ENCODE results near the gene TMEM243.

TMEM243 gene, protein sequence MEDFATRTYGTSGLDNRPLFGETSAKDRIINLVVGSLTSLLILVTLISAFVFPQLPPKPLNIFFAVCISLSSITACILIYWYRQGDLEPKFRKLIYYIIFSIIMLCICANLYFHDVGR

DNA sequence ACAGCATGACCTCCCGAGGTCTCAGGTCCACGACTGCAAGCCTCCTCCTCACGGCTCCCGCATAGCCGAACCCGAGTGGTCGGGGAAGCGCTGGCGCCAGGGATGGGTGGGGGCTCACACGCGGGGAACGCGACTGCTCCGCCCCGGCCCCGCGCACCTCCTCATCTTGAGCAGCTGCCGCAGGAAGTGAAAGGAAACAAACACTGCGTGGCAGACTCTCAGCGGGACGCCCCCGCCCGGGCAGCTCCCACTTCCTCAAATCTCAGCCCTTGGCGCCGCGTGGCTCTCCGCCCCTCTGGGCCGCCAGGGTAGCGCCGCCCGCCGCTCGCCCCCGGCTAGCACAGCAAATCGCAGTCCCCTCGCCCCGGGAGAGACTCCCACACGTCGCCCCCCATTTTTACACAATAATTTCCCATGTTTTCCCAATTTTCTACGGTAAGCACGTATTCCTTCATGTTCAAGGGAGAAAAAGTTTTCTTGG lies at the start of gene TMEM243:
TMEM243 (minus strand) TSS at position 188 of the 481 bp plus-strand sequence. CDS start 229 bp downstream, outside the sequence.
- H3K4me2 ChIP-seq (ENCODE audit: low read depth, low read length): peak within 1 kb of the TSS; percentile 88
- H3K27ac ChIP-seq (ENCODE audit: low read length): peak within 1 kb of the TSS; percentile 91
- H3K4me1 ChIP-seq (ENCODE audit: low read length): peaks cover 27% of the 10 kb centered on the region
- peak; percentile 88 for DNase-seq
- TF ChIP-seq, protein P1, sequence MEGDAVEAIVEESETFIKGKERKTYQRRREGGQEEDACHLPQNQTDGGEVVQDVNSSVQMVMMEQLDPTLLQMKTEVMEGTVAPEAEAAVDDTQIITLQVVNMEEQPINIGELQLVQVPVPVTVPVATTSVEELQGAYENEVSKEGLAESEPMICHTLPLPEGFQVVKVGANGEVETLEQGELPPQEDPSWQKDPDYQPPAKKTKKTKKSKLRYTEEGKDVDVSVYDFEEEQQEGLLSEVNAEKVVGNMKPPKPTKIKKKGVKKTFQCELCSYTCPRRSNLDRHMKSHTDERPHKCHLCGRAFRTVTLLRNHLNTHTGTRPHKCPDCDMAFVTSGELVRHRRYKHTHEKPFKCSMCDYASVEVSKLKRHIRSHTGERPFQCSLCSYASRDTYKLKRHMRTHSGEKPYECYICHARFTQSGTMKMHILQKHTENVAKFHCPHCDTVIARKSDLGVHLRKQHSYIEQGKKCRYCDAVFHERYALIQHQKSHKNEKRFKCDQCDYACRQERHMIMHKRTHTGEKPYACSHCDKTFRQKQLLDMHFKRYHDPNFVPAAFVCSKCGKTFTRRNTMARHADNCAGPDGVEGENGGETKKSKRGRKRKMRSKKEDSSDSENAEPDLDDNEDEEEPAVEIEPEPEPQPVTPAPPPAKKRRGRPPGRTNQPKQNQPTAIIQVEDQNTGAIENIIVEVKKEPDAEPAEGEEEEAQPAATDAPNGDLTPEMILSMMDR (IDR thresholded peaks at IDR 0.05; ENCODE audit: low read length): peak; percentile 37
- TF ChIP-seq EZH2 (optimal IDR thresholded peaks at IDR 0.05; ENCODE audit: low read depth, low read length): no peak
- H3K9ac ChIP-seq (ENCODE audit: low read length): peak within 1 kb of the TSS; percentile 92
- H3K27me3 ChIP-seq (replicated peaks; ENCODE audit: insufficient read depth, low read length): no peaks in the 10 kb centered on the region
- peaks cover 50% of the 10 kb centered on the region for H3K79me2 ChIP-seq (ENCODE audit: low read length)
- H3K9me3 ChIP-seq (replicated peaks; ENCODE audit: insufficient read depth, low read length): no peaks in the 10 kb centered on the region
- peaks cover 48% of the 10 kb centered on the region for H3F3A ChIP-seq (ENCODE audit: insufficient read depth, low read length)
- H3K4me3 ChIP-seq (ENCODE audit: low read length): peak within 1 kb of the TSS; percentile 94
- no peaks in the 10 kb centered on the region for H3K36me3 ChIP-seq (replicated peaks; ENCODE audit: insufficient read depth, low read length)
- H3K9me2 ChIP-seq (replicated peaks; ENCODE audit: insufficient read depth, low read length): no peaks in the 10 kb centered on the region
- no peaks in the 10 kb centered on the region for H4K20me1 ChIP-seq (ENCODE audit: insufficient read depth, low read length)
- peak within 1 kb of the TSS; percentile 87 for H2AFZ ChIP-seq (ENCODE audit: low read length)

DNA sequence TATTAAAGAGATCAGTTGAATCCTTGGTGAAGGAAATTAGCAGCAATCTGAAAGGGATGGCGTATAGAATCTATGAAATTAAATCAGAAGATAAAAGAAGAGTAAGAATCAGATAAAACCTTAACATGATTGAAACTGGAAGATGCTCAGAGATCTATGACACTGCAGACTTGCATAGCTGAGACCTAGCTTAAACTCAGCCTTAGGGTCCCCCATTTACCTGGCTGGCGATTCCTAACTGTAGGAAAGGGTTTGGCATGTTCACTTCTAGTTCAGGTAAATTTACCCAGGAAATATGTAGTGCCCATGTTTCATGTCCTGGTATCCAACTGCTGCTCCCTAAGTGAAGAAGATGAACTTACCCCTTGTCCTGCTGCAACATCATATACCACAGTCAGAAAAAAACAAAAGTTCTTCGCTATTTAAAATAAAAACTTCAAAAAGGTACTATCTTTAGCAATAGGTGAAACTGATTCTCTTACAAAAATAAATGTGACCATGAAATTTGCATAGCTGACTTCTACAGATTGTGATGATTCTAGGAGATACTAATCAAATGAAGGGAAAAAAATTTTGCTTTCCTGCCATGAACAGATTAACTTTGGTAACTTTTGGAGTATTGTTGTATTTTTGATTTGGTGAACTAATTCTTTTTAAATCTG lies 47.8 kb upstream of the TMEM243 start:
- Histone ChIP-seq H3K27me3 (replicated peaks; ENCODE audit: insufficient read depth, low read length) (0 out of 2 replicates have a peak, but pooled peaks cover 3% of the 10 kb centered on the region), H2AFZ (ENCODE audit: low read length) (no peak overlapping the region), H3K79me2 (ENCODE audit: low read length) (no peaks in the 10 kb centered on the region), H4K20me1 (ENCODE audit: insufficient read depth, low read length) (no peaks in the 10 kb centered on the region), H3K4me3 (ENCODE audit: low read length) (no peak overlapping the region), H3K9me2 (replicated peaks; ENCODE audit: insufficient read depth, low read length) (no peaks in the 10 kb centered on the region), H3K9ac (ENCODE audit: low read length) (no peak overlapping the region), H3K9me3 (replicated peaks; ENCODE audit: insufficient read depth, low read length) (no peaks in the 10 kb centered on the region), H3K4me1 (ENCODE audit: low read length) (peaks cover 14% of the 10 kb centered on the region), H3K4me2 (ENCODE audit: low read depth, low read length) (peak overlapping the region; percentile 77), H3F3A (ENCODE audit: insufficient read depth, low read length) (peaks cover 7% of the 10 kb centered on the region; the same call in 1 of the 2 replicates), H3K27ac (ENCODE audit: low read length) (no peak overlapping the region), H3K36me3 (replicated peaks; ENCODE audit: insufficient read depth, low read length) (no peaks in the 10 kb centered on the region)
- TF ChIP-seq EZH2phosphoT487 (IDR thresholded peaks at IDR 0.05; ENCODE audit: low read length) (no peak), EZH2 (optimal IDR thresholded peaks at IDR 0.05; ENCODE audit: low read depth, low read length) (no peak)
- TF ChIP-seq, protein P1 (IDR thresholded peaks at IDR 0.05; ENCODE audit: low read length): no peak
- peak; percentile 52 for DNase-seq

DNA sequence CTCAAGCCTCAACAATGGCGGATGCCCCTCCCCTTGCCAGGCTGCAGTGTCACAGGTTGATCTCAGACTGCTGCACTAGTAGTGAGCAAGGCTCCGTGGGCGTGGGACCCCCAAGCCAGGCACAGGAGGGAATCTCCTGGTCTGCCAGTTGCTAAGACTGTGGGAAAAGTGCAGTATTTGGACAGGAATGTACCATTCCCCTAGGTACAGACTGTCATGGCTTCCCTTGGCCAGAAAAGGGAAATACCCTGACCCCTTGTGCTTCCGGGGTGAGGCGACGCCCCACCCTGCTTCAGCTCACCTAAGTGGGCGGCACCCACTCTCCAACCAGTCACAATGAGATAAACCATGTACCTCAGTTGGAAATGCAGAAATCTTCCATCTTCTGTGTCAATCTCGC lies 44.0 kb upstream of the TMEM243 start:
- DNase-seq: no peak
- Histone ChIP-seq H3K27ac (ENCODE audit: low read length) (no peak overlapping the region), H3K9me3 (replicated peaks; ENCODE audit: insufficient read depth, low read length) (no peaks in the 10 kb centered on the region), H3K36me3 (replicated peaks; ENCODE audit: insufficient read depth, low read length) (no peaks in the 10 kb centered on the region), H3K4me1 (ENCODE audit: low read length) (peaks cover 14% of the 10 kb centered on the region), H3K4me3 (ENCODE audit: low read length) (no peak overlapping the region), H3K9me2 (replicated peaks; ENCODE audit: insufficient read depth, low read length) (no peaks in the 10 kb centered on the region), H3K4me2 (ENCODE audit: low read depth, low read length) (no peak overlapping the region), H3F3A (ENCODE audit: insufficient read depth, low read length) (peaks cover 7% of the 10 kb centered on the region; the same call in 1 of the 2 replicates), H4K20me1 (ENCODE audit: insufficient read depth, low read length) (no peaks in the 10 kb centered on the region), H3K27me3 (replicated peaks; ENCODE audit: insufficient read depth, low read length) (0 out of 2 replicates have a peak, but pooled peaks cover 3% of the 10 kb centered on the region), H3K79me2 (ENCODE audit: low read length) (no peaks in the 10 kb centered on the region), H3K9ac (ENCODE audit: low read length) (no peak overlapping the region), H2AFZ (ENCODE audit: low read length) (no peak overlapping the region)
- TF ChIP-seq EZH2phosphoT487 (IDR thresholded peaks at IDR 0.05; ENCODE audit: low read length) (no peak), EZH2 (optimal IDR thresholded peaks at IDR 0.05; ENCODE audit: low read depth, low read length) (no peak)
